T-cell (primary cell): ENCODE data around the gene PRR7. TPM values are rescaled to one million over a fixed set of nuclear protein-coding genes. Genes with fewer than 3 reads are reported as not detected.

Source experiments
- ATAC-seq, 4 experiments: fragments of 200-7000 bp in 3 of 4; fragments of 150-1000 bp in 1 of 4; cut with Tn5 transposase; replicated peaks in 1 of 4; 1 replicate in 3 of 4; 2 replicates in 1 of 4; pipeline ENCODE4 v1.10.0; 2021; ENCODE audit warnings: moderate library complexity in 3 of 4, mild to moderate bottlenecking in 2 of 4, moderate number of reproducible peaks in 1 of 4
- CTCF ChIA-PET, 2 donors: fragments of 300-600 bp; sonication (Branson Sonifier 250); formaldehyde crosslinking; loops; one replicate each; lab custom pipeline; 2022; ENCODE audit warnings: antibody characterized with exemption in 2 of 2; lab: Charles Lee
- POLR2A ChIA-PET, 2 donors: fragments of 300-600 bp; sonication (Branson Sonifier 250); formaldehyde crosslinking; loops; one replicate each; lab custom pipeline; 2022; ENCODE audit warnings: antibody characterized with exemption in 2 of 2; lab: Charles Lee
- DNase-seq, 35 experiments: peaks; one replicate each; pipeline versions ENCODE4 v3.0.0 to v3.0.0-alpha.2; 2013 to 2023
- H3K27ac ChIP-seq: one replicate; pipeline ENCODE4 v1.5.1; 2013; ENCODE audit warnings: low read length
- H3K27me3 ChIP-seq, 2 experiments: replicated peaks in 1 of 2; 1 replicate in 1 of 2; 2 replicates in 1 of 2; pipeline versions ENCODE4 v1.6.1 to v1.7.0; 2013; ENCODE audit warnings: low read length in 1 of 2, mixed read lengths in 1 of 2; ENCODE audit not compliant: control insufficient read depth in 2 of 2, insufficient read depth in 2 of 2; ENCODE audit errors: extremely low read depth in 1 of 2
- H3K36me3 ChIP-seq, 2 donors: 1 replicate in 1 of 2; 2 replicates in 1 of 2; pipeline versions ENCODE4 v1.6.1 to v1.7.0; 2013; ENCODE audit warnings: low read length in 1 of 2; ENCODE audit not compliant: control insufficient read depth in 2 of 2, insufficient read depth in 1 of 2; ENCODE audit errors: extremely low read depth in 1 of 2
- H3K4me1 ChIP-seq, 2 experiments: 1 replicate in 1 of 2; 2 replicates in 1 of 2; pipeline versions ENCODE4 v1.6.1 to v1.7.0; 2013; ENCODE audit warnings: low read length in 2 of 2, mixed read lengths in 1 of 2; ENCODE audit not compliant: insufficient read depth in 2 of 2, control insufficient read depth in 1 of 2; ENCODE audit errors: extremely low read depth in 1 of 2
- H3K4me3 ChIP-seq, 2 donors: 1 replicate in 1 of 2; 2 replicates in 1 of 2; pipeline versions ENCODE4 v1.5.1 to v1.7.0; 2013; ENCODE audit warnings: mild to moderate bottlenecking in 2 of 2, low read length in 1 of 2, moderate library complexity in 1 of 2; ENCODE audit not compliant: control insufficient read depth in 1 of 2; ENCODE audit errors: extremely low read depth in 1 of 2
- H3K9me3 ChIP-seq: 2 replicates; pipeline ENCODE4 v1.7.0; 2013
- H3K27ac Mint-ChIP-seq, 2 donors: one replicate each; pipeline ENCODE4 v1.8.0; 2020 to 2021; ENCODE audit warnings: mild to moderate bottlenecking in 2 of 2, mixed read lengths in 2 of 2
- H3K27me3 Mint-ChIP-seq, 2 donors: one replicate each; pipeline ENCODE4 v1.8.0; 2021 to 2022; ENCODE audit warnings: mixed read lengths in 2 of 2
- H3K36me3 Mint-ChIP-seq: one replicate; pipeline ENCODE4 v1.8.0; 2021; ENCODE audit warnings: mixed read lengths
- H3K4me1 Mint-ChIP-seq, 3 donors: one replicate each; pipeline ENCODE4 v1.8.0; 2020 to 2022; ENCODE audit warnings: mixed read lengths in 3 of 3, mild to moderate bottlenecking in 1 of 3
- H3K4me3 Mint-ChIP-seq, 3 donors: one replicate each; pipeline ENCODE4 v1.8.0; 2020 to 2022; ENCODE audit warnings: mild to moderate bottlenecking in 3 of 3, mixed read lengths in 3 of 3, moderate library complexity in 3 of 3
- H3K9me3 Mint-ChIP-seq, 3 donors: one replicate each; pipeline ENCODE4 v1.8.0; 2020 to 2022; ENCODE audit warnings: mixed read lengths in 3 of 3
- WGBS: methylation state at CpG from one replicate; pipeline ENCODE4 v1.1.5; 2013; ENCODE audit warnings: missing lambda C conversion rate; ENCODE audit not compliant: insufficient coverage; 5-methylcytosine and 5-hydroxymethylcytosine counted together
- total RNA-seq, 35 experiments: library from RNA in 6 of 35; stranded (reverse) in 6 of 35; fragments of 120-200 nt in 1 of 35; gene quantifications; one replicate each; pipeline versions ENCODE4 v1.2.1 to v1.2.4 and lab custom pipeline; 2013 to 2026

The PRR7 gene
- total RNA-seq, 5 donors from 2014 or later (not counting 1 experiment from before 2014, with no cell fraction given) = 9.5 to 28.2 (median 12.3) TPM

DNA sequence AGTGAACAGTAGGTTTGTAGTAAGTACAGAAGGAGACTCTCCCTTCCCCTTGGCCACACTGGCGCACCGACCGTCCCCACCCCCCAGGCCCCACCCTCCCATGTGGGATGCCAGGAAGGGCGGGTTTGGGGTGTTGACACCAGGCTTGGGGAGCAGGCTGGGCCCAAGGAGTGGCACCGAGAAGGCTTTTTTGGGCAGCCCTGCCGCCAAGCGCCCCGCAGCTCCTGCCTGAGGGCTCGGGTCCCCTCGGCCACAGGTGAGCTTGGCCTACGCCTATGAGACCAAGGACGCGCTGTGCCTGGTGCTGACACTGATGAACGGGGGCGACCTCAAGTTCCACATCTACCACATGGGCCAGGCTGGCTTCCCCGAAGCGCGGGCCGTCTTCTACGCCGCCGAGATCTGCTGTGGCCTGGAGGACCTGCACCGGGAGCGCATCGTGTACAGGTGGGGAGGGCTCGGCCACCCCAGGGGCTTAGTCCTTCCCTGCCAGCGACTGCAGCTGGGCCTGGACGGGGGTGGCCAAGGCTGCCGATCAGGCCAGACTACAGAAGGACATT lies 12.9 kb upstream of the PRR7 start:
- ATAC-seq = no peak
- no peaks in the 10 kb centered on the region for H3K9me3 ChIP-seq
- no peaks in the 10 kb centered on the region for H3K27me3 ChIP-seq
- peak overlapping the region; percentile 84 for H3K27ac ChIP-seq
- Mint-ChIP-seq H3K4me3 (peak overlapping the region in 2 of 3 donors; percentile 34 to 79), H3K27ac (peak overlapping the region; percentile 83 to 87), H3K4me1 (peaks cover 69 to 89% (median 86%) of the 10 kb centered on the region in 3 donors), H3K36me3 (peaks cover 33% of the 10 kb centered on the region), H3K27me3 (no peaks in the 10 kb centered on the region), H3K9me3 (no peaks in the 10 kb centered on the region)
- peak in 1 of 35 experiments; percentile 2 for DNase-seq
- H3K36me3 ChIP-seq = peaks cover 32 to 83% of the 10 kb centered on the region in 2 donors
- H3K4me3 ChIP-seq = peak overlapping the region in 1 of 2 donors; percentile 44
- ChIA-PET POLR2A (interaction anchor here in 1 of 2 donors (0.5 kb wide), 1 partner anchor 39 kb away, joined by 9 read pairs; no protein-coding TSS in a partner anchor), CTCF (no interaction called here)
- H3K4me1 ChIP-seq = peaks cover 73 to 99% of the 10 kb centered on the region in 2 experiments
- 93% methylated on average over 19 of the region's 29 CpGs for WGBS

DNA sequence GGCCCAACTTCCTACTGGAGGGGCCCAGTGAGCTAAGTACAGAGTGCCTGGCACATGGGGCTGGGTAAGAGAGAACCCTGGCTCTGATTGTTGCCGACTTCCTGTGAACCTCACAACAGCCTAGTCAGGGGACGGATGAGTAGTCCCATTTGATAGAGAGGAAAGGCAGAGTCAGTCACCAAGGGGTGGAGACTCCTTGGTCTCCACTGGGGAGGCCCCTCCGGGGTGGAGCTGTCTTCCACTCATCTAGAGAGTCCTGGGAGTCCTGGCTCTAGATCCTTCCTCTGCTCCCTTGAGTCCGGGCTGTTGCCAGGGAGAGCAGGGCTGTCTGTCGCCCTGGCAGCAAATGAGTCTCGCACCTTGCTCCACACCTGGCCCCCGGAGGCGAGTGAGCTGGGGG lies 12.2 kb upstream of the PRR7 start:
- Histone ChIP-seq H3K36me3 (peaks cover 32 to 88% of the 10 kb centered on the region in 2 donors), H3K4me1 (peaks cover 70 to 98% of the 10 kb centered on the region in 2 experiments), H3K27ac (peak overlapping the region; percentile 84), H3K9me3 (no peaks in the 10 kb centered on the region), H3K27me3 (no peaks in the 10 kb centered on the region), H3K4me3 (peak overlapping the region in 1 of 2 donors; percentile 44)
- peak in 7 of 35 experiments; percentile 7 to 64 (median 38) for DNase-seq
- H3K36me3 Mint-ChIP-seq = peaks cover 37% of the 10 kb centered on the region
- peak; percentile 24 to 49 (median 40) for ATAC-seq
- H3K4me1 Mint-ChIP-seq = peaks cover 66 to 89% (median 82%) of the 10 kb centered on the region in 3 donors
- peak overlapping the region; percentile 87 to 91 for H3K27ac Mint-ChIP-seq
- CTCF ChIA-PET = no interaction called here
- POLR2A ChIA-PET = interaction anchor here in 1 of 2 donors (0.5 kb wide), 1 partner anchor 40 kb away, joined by 9 read pairs; no protein-coding TSS in a partner anchor
- H3K4me3 Mint-ChIP-seq = peak overlapping the region; percentile 17 to 79 (median 58)
- H3K27me3 Mint-ChIP-seq = no peaks in the 10 kb centered on the region
- no peaks in the 10 kb centered on the region for H3K9me3 Mint-ChIP-seq
- WGBS = 65% methylated on average over 7 of the region's 8 CpGs

DNA sequence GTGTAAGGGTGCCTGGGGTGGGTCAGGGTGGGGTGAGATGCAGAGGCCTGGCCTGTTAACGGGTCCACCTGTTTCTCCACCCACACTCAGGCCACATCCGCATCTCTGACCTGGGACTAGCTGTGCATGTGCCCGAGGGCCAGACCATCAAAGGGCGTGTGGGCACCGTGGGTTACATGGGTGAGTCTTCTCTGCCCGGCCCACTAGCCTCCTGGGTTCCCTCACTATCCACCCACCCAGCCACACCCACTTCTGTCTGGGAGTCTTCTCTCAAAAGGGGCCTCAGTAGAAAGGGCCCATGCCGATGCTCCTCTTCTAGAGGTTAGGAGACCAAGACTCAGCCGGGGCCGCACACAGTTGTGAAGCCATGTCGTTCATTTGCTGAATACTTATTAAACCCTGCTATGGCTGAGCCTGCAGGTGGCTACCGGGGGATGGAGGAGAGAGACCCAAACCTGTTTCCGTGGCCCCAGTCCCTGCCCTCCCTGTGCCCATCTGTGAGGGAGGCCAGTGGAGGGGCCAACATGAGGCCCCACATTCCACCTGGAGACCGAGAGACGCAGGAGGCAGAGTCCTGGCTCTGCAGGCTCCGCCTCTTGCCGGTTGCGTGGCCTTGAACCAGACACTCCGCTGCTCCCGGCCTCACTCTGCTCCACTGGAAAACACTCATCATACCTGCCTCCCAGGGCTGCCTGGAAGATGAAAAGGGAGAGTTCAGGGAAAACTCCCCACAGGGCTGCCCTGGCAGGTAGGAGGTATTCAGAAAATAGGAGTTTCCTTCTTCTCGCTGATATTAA lies 11.5 kb upstream of the PRR7 start:
- Mint-ChIP-seq H3K36me3 (peaks cover 44% of the 10 kb centered on the region), H3K27ac (peak overlapping the region; percentile 76 to 87), H3K27me3 (no peaks in the 10 kb centered on the region), H3K4me1 (peaks cover 66 to 89% (median 82%) of the 10 kb centered on the region in 3 donors), H3K9me3 (no peaks in the 10 kb centered on the region), H3K4me3 (peak overlapping the region in 1 of 3 donors; percentile 79)
- WGBS = 86% methylated on average over 7 of the region's 20 CpGs
- ChIA-PET POLR2A (no interaction called here), CTCF (no interaction called here)
- ATAC-seq (no peak), DNase-seq (peak in 1 of 35 experiments; percentile 1)
- Histone ChIP-seq H3K9me3 (no peaks in the 10 kb centered on the region), H3K4me1 (peaks cover 66 to 97% of the 10 kb centered on the region in 2 experiments), H3K27me3 (no peaks in the 10 kb centered on the region), H3K4me3 (peak overlapping the region in 1 of 2 donors; percentile 23), H3K27ac (peak overlapping the region; percentile 84), H3K36me3 (peaks cover 38 to 91% of the 10 kb centered on the region in 2 donors)

DNA sequence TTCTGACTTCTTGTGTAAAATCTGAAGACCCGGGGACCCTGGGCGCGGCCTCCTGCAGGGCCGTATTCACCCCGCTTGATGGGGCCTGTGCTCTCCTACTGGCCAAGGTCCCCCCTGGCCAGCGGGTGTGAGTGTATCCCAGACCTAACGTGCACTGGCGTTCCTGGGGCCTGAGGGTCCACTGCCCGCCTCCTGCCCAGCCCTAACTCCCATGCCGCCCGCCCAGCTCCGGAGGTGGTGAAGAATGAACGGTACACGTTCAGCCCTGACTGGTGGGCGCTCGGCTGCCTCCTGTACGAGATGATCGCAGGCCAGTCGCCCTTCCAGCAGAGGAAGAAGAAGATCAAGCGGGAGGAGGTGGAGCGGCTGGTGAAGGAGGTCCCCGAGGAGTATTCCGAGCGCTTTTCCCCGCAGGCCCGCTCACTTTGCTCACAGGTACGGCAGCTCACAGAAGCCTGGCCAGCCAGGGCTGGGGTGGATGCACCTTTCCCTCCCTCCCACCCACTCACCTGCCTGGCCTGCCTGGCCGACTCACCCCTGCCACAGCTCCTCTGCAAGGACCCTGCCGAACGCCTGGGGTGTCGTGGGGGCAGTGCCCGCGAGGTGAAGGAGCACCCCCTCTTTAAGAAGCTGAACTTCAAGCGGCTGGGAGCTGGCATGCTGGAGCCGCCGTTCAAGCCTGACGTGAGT lies 10.6 kb upstream of the PRR7 start:
- whole genome bisulfite sequencing = 92% methylated on average over 28 of the region's 37 CpGs
- peak overlapping the region; percentile 52 to 83 for H3K27ac Mint-ChIP-seq
- peaks cover 43% of the 10 kb centered on the region for H3K36me3 Mint-ChIP-seq

DNA sequence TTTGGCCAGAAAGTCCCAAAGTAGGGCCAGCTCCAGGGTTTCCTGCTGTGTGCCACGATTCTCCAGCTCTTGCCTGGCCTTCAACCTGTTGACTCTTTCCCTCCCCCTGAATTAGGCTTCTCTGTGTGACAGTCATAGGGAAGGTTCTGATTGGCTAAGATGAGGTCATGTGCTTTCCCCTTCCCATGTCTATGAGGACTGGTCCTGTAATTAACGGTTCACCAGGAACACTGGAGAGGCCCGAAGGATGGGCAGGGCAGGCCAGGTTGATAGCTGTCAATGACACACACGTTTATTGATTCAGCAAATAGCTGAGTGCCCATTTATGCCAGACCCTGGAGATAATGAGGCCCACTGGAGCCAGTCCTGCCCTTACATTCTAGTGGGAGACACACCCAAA lies 9.0 kb upstream of the PRR7 start:
- ChIA-PET CTCF (interaction anchor here in 1 of 2 donors (0.7 to 1.2 kb wide), 2 partner anchors 33 to 45 kb away, joined by 3 read pairs; no protein-coding TSS in a partner anchor), POLR2A (interaction anchor here in 1 of 2 donors (0.8 kb wide), 1 partner anchor 17 kb away, joined by 3 read pairs; no protein-coding TSS in a partner anchor)
- H3K36me3 Mint-ChIP-seq = peaks cover 46% of the 10 kb centered on the region
- 87% methylated on average over 3 of the region's 4 CpGs for WGBS
- H3K27ac ChIP-seq = peak overlapping the region; percentile 3
- no peaks in the 10 kb centered on the region for H3K27me3 ChIP-seq
- H3K27me3 Mint-ChIP-seq = no peaks in the 10 kb centered on the region
- peaks cover 53 to 95% of the 10 kb centered on the region in 2 experiments for H3K4me1 ChIP-seq
- peaks cover 39 to 95% of the 10 kb centered on the region in 2 donors for H3K36me3 ChIP-seq
- H3K4me1 Mint-ChIP-seq = peaks cover 62 to 77% (median 66%) of the 10 kb centered on the region in 3 donors
- H3K4me3 Mint-ChIP-seq = peak overlapping the region in 1 of 3 donors; percentile 62
- peak overlapping the region; percentile 57 to 81 for H3K27ac Mint-ChIP-seq
- no peak for DNase-seq
- H3K4me3 ChIP-seq = peak overlapping the region in 1 of 2 donors; percentile 8
- no peaks in the 10 kb centered on the region for H3K9me3 ChIP-seq
- no peak for ATAC-seq
- H3K9me3 Mint-ChIP-seq = no peaks in the 10 kb centered on the region

More for the DNA sequence above, 10.6 kb upstream of the PRR7 start:
- DNase-seq (no peak), ATAC-seq (no peak)
- Mint-ChIP-seq H3K9me3 (no peaks in the 10 kb centered on the region), H3K27me3 (no peaks in the 10 kb centered on the region), H3K4me3 (peak overlapping the region in 1 of 3 donors; percentile 79), H3K4me1 (peaks cover 62 to 85% (median 79%) of the 10 kb centered on the region in 3 donors)
- Histone ChIP-seq H3K36me3 (peaks cover 40 to 91% of the 10 kb centered on the region in 2 donors), H3K27ac (peak overlapping the region; percentile 38), H3K9me3 (no peaks in the 10 kb centered on the region), H3K4me1 (peaks cover 65 to 97% of the 10 kb centered on the region in 2 experiments), H3K4me3 (no peak overlapping the region), H3K27me3 (no peaks in the 10 kb centered on the region)
- ChIA-PET POLR2A (interaction anchor here in 1 of 2 donors (1.1 kb wide), 1 partner anchor 9 kb away, joined by 5 read pairs; no protein-coding TSS in a partner anchor), CTCF (no interaction called here)
